ENCODE data around the gene RBSN. TPM values are rescaled to one million over a fixed set of nuclear protein-coding genes. Genes with fewer than 3 reads are reported as not detected.

Gene RBSN
- total RNA-seq, 1 donor = 46.6 TPM

- Histone ChIP-seq H3K4me3 (ENCODE audit: low read length) (no peak overlapping the region), H3K9me3 (ENCODE audit: low read depth, low read length) (no peaks in the 10 kb centered on the region), H3K27me3 (ENCODE audit: insufficient read depth, low read length) (no peaks in the 10 kb centered on the region), H3K4me1 (ENCODE audit: insufficient read depth, low read length) (peaks cover 10% of the 10 kb centered on the region)
These were observed 15.7 kb downstream of the RBSN start for GRCh38 chr3:15083252-15083651.

GRCh38 chr3:15081960-15082664, 16.8 kb downstream of the RBSN start:
- Histone ChIP-seq H3K4me1 (ENCODE audit: insufficient read depth, low read length) (peaks cover 10% of the 10 kb centered on the region), H3K27me3 (ENCODE audit: insufficient read depth, low read length) (no peaks in the 10 kb centered on the region), H3K4me3 (ENCODE audit: low read length) (no peak overlapping the region), H3K9me3 (ENCODE audit: low read depth, low read length) (no peaks in the 10 kb centered on the region)

DNA sequence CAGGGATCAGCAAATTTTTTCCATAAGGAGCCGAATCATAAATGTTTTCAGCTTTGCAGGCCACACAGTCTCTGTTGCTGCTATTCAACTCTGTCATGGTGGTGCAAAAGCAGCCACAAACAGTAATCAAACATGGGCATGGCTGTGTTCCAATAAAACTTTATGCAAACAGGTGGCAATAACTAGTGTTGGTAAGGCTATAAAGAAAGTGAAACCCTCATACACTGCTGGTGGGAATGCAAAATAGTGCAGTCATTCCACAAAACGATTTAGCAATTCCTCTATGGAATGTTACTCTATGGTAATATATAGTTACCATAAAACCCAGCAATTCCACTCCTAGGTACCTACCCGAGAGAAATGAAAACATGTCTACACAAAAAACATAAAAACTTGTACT, 19.9 kb downstream of the RBSN start:
- H3K4me1 ChIP-seq (ENCODE audit: insufficient read depth, low read length) = peaks cover 17% of the 10 kb centered on the region
- H3K27me3 ChIP-seq (ENCODE audit: insufficient read depth, low read length) = no peaks in the 10 kb centered on the region
- H3K4me3 ChIP-seq (ENCODE audit: low read length) = no peak overlapping the region
- H3K9me3 ChIP-seq (ENCODE audit: low read depth, low read length) = no peaks in the 10 kb centered on the region

DNA sequence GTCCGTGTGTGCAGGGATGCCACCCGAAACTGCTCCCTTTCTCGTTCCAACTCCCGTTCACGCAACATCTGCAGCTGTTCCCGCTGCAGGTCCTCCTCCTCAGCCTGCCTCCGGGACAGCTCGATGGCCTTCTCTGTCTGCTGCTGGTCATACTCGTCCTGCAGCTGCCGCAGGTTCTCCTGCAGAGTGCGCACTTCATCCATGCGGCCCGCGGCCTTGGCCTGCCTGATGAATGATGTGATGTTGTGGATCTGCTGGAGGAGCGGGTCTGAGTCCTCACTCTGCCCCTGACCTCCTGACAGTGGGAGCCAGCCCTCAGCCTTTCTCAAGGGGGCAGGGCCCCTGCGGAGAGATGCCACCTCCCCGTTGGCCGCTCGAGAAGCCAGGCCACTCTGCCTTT, 24.4 kb downstream of the RBSN start:
- no peak overlapping the region for H3K4me3 ChIP-seq (ENCODE audit: low read length)
- peaks cover 6% of the 10 kb centered on the region for H3K4me1 ChIP-seq (ENCODE audit: insufficient read depth, low read length)
- H3K9me3 ChIP-seq (ENCODE audit: low read depth, low read length) = no peaks in the 10 kb centered on the region
- H3K27me3 ChIP-seq (ENCODE audit: insufficient read depth, low read length) = no peaks in the 10 kb centered on the region

DNA sequence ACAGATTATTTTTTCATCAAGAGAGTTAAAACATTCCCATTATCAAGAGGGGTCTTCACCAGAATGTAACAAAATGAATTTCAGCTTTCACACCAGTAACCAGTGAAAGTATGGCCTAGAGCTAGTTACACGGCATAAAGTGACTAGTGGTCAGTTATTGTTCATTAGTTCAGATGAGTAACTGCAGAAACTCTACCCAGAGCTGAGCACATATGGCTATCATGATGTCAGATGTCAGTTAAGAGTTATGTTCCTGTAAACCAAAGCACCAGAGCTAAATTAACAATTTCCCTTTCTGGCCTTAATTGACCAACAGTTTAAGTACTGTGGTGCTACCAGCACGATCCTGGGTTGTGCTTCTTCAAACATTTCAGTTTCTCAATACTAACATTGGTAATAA, 27.2 kb downstream of the RBSN start:
- peaks cover 6% of the 10 kb centered on the region for H3K4me1 ChIP-seq (ENCODE audit: insufficient read depth, low read length)
- no peaks in the 10 kb centered on the region for H3K9me3 ChIP-seq (ENCODE audit: low read depth, low read length)
- H3K27me3 ChIP-seq (ENCODE audit: insufficient read depth, low read length) = no peaks in the 10 kb centered on the region
- no peak overlapping the region for H3K4me3 ChIP-seq (ENCODE audit: low read length)

DNA sequence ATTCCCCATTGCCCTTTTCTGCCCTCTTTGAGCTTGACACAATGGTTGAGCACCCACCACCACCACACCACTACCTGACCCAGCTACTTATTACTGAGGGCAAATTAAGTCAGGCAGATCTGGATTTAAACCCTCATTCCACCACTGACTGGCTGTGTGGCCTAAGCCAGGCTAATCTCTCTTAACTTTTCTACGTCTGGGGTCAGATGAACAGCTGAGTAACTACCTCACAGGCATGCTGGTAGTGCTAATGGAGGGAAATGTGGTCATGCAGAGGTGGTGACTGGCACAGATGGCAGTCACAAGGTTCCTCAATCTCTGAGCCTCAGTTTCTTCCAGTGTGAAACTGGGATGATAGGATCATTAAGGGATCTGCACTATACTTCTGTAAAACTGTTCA, 29.5 kb downstream of the RBSN start:
- Histone ChIP-seq H3K27me3 (ENCODE audit: insufficient read depth, low read length) (no peaks in the 10 kb centered on the region), H3K9me3 (ENCODE audit: low read depth, low read length) (no peaks in the 10 kb centered on the region), H3K4me3 (ENCODE audit: low read length) (no peak overlapping the region), H3K4me1 (ENCODE audit: insufficient read depth, low read length) (peaks cover under 1% of the 10 kb centered on the region)

GRCh38 chr3:15066467-15066866, 32.5 kb downstream of the RBSN start:
- Histone ChIP-seq H3K4me1 (ENCODE audit: insufficient read depth, low read length) (peaks cover 16% of the 10 kb centered on the region), H3K9me3 (ENCODE audit: low read depth, low read length) (no peaks in the 10 kb centered on the region), H3K27me3 (ENCODE audit: insufficient read depth, low read length) (no peaks in the 10 kb centered on the region), H3K4me3 (ENCODE audit: low read length) (no peak overlapping the region)

DNA sequence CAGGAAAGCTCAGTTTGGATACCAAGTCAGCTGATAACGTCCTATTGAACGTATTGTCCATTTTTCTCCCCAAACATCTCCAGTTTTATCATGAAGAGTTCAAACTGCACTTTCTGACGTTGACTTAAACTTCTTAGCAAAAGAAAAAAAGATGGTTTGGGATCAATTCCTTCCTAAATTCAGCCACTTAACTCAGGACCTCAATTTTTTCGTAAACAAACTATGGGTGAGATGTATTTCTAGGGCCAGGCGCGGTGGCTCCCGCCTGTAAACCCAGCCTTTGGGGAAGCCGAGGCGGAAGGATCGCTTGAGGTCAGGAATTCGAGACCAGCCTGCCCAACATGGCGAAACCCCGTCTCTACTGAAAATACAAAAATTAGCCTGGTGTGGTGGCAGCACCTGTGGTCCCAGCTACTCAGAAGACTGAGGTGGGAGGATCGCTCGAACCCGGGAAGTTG, 33.4 kb downstream of the RBSN start:
- Histone ChIP-seq H3K9me3 (ENCODE audit: low read depth, low read length) (no peaks in the 10 kb centered on the region), H3K27me3 (ENCODE audit: insufficient read depth, low read length) (no peaks in the 10 kb centered on the region), H3K4me3 (ENCODE audit: low read length) (peak overlapping the region; percentile 83), H3K4me1 (ENCODE audit: insufficient read depth, low read length) (peaks cover 16% of the 10 kb centered on the region)

DNA sequence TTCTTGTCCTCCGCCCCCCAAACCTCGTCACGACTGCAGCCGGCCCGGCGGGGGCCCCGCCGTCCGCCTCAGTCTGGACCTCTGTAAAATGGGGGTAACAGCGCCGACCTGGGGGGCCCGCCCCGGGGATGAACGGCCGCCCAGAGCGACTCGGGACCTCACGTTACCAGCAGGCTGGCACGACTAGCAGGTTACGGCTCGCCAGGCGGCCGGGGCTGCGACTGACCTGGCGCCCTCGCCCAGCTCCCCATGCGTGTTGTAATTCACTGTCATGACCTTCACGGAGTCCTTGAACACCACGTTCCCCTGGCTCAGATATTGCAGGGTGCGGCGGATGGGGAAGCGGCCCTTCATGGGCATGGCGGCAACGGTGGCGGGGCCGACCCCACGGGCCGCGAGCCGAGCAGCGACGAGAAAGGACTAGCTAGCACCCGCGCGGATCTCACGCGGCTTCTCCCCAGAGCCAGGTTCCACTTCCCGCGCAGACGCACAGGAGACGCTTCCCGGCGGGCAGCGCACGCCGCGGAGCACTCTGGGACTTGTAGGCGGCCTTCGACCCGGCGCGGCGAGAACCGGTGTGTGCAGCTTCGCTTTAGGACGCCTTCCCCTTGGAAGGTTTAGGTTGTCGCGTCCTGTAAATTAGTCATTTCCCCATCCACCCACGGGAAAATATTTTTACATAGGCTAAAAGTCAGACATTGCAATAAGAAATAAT, 34.0 kb downstream of the RBSN start, which contains the start of gene MRPS25:
Gene MRPS25 (minus strand): TSS at position 481 of the 715 bp plus-strand sequence. CDS start 121 bp downstream, at position 360.
- Histone ChIP-seq H3K9me3 (ENCODE audit: low read depth, low read length) (no peaks in the 10 kb centered on the region), H3K27me3 (ENCODE audit: insufficient read depth, low read length) (no peaks in the 10 kb centered on the region), H3K4me1 (ENCODE audit: insufficient read depth, low read length) (peaks cover 16% of the 10 kb centered on the region), H3K4me3 (ENCODE audit: low read length) (peak within 1 kb of the TSS; percentile 83)

GRCh38 chr3:15064299-15064834, 34.6 kb downstream of the RBSN start:
- peaks cover 16% of the 10 kb centered on the region for H3K4me1 ChIP-seq (ENCODE audit: insufficient read depth, low read length)
- peak overlapping the region; percentile 83 for H3K4me3 ChIP-seq (ENCODE audit: low read length)
- H3K27me3 ChIP-seq (ENCODE audit: insufficient read depth, low read length) = no peaks in the 10 kb centered on the region
- H3K9me3 ChIP-seq (ENCODE audit: low read depth, low read length) = no peaks in the 10 kb centered on the region

GRCh38 chr3:15063656-15064286, 35.2 kb downstream of the RBSN start:
- Histone ChIP-seq H3K27me3 (ENCODE audit: insufficient read depth, low read length) (no peaks in the 10 kb centered on the region), H3K9me3 (ENCODE audit: low read depth, low read length) (no peaks in the 10 kb centered on the region), H3K4me3 (ENCODE audit: low read length) (peak overlapping the region; percentile 83), H3K4me1 (ENCODE audit: insufficient read depth, low read length) (peaks cover 16% of the 10 kb centered on the region)

- H3K9me3 ChIP-seq (ENCODE audit: low read depth, low read length) = no peaks in the 10 kb centered on the region
- peaks cover 16% of the 10 kb centered on the region for H3K4me1 ChIP-seq (ENCODE audit: insufficient read depth, low read length)
- no peaks in the 10 kb centered on the region for H3K27me3 ChIP-seq (ENCODE audit: insufficient read depth, low read length)
- no peak overlapping the region for H3K4me3 ChIP-seq (ENCODE audit: low read length)
These were observed 35.7 kb downstream of the RBSN start for GRCh38 chr3:15063238-15063637.

DNA sequence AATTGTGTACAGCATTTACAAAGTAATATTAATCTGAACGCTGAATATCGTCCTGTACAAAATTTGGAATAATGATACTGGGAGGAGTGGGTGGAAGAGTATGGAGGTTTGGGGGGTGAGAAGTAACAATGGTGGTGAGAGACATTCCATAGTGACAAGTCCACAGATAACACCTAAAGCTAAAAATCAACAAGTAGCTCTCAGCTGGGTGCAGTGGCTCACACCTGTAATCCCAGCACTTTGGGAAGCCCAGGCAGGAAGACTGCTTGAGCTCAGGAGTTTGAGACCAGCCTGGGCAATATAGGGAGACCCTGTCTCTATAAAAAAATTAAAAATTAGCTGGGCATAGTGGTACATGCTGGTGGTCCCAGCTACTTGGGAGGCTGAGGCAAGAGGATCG, 38.9 kb downstream of the RBSN start:
- Histone ChIP-seq H3K9me3 (ENCODE audit: low read depth, low read length) (no peaks in the 10 kb centered on the region), H3K4me1 (ENCODE audit: insufficient read depth, low read length) (peaks cover 25% of the 10 kb centered on the region), H3K4me3 (ENCODE audit: low read length) (no peak overlapping the region), H3K27me3 (ENCODE audit: insufficient read depth, low read length) (no peaks in the 10 kb centered on the region)

DNA sequence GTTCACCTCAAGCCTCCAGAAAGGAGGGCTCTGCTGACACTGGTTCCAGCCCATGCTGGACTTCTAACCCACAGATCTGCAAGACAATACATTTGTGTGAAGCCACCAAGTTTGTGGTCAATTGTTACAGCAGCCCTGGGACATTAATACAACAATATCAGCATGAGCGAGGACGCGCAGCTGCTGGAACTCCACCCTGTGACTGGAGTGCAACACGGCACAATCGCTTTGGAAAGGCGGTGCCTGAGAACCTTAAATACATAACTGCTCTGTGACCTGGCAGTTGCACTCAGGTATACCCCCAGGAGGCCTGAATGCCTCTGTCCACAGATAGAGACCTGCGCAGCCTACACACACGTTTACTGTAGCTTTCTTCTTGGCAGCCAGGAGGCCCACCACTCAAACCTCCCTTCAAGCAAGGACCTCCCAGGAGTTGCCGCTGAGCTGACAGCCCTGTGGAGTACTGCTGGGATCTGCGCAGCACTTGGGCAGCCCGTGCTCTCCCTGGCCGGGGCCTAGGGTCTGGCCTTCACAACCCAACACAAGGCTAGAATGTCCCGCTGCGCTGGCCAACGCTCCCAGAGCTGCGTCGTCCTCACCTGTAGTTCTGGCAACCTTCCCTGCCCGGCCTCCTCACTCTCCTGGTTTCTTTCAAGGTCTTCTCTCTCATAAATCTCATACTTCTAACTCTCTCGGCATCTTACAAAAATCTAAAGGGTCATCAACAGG, 42.1 kb downstream of the RBSN start:
- Histone ChIP-seq H3K4me1 (ENCODE audit: insufficient read depth, low read length) (peaks cover 17% of the 10 kb centered on the region), H3K27me3 (ENCODE audit: insufficient read depth, low read length) (no peaks in the 10 kb centered on the region), H3K9me3 (ENCODE audit: low read depth, low read length) (no peaks in the 10 kb centered on the region)

More for the DNA sequence above, 42.1 kb downstream of the RBSN start:
- H3K4me3 ChIP-seq (ENCODE audit: low read length) = no peak overlapping the region
